Endothelial cell of umbilical vein (primary cell): ENCODE measurements around the gene RHCE. TPM values are rescaled to one million over a fixed set of nuclear protein-coding genes. Genes with fewer than 3 reads are reported as not detected.
"Not testable (repeated sequence)": the region's sequence is repeated elsewhere in the genome, so short reads cannot be mapped to it uniquely, and the experiment has no call there.

Experiments used
- Bru-seq: library from RNA; stranded (reverse); fragments of 400-500 nt; gene quantifications from one replicate; lab custom pipeline; 2021; lab: Mats Ljungman, UMichigan
- BruChase-seq, 2 experiments: library from RNA; stranded (reverse); fragments of 400-500 nt; gene quantifications; one replicate each; lab custom pipeline; 2021; lab: Mats Ljungman, UMichigan
- BruUV-seq: library from RNA; stranded (reverse); fragments of 400-500 nt; replicated peaks from 2 replicates; lab custom pipeline; 2021; lab: Mats Ljungman, UMichigan
- CTCF ChIA-PET: fragments of 300-600, 350-600 bp; sonication (Branson Sonifier 250); formaldehyde crosslinking; loops from one replicate; lab custom pipeline; 2021; ENCODE audit warnings: antibody characterized with exemption, inconsistent platforms; lab: Charles Lee
- POLR2A ChIA-PET: fragments of 300-600, 350-600 bp; sonication (Branson Sonifier 250); formaldehyde crosslinking; loops from one replicate; lab custom pipeline; 2021; ENCODE audit warnings: antibody characterized with exemption, inconsistent platforms; lab: Charles Lee
- DNase-seq: peaks from one replicate; pipeline ENCODE4 v3.0.0-alpha.2; 2011; ENCODE audit warnings: low read depth, low spot score
- FAIRE-seq: peaks from 2 replicates; lab custom pipeline; 2011; peaks lifted over from hg19 to GRCh38; lab: Jason Lieb, UNC
- H2AFZ ChIP-seq: 2 replicates; pipeline ENCODE4 v1.6.0; 2012; ENCODE audit warnings: low read depth, low read length, control low read depth, inconsistent platforms
- H3K27ac ChIP-seq: 2 replicates; pipeline ENCODE4 v1.5.1; 2011; ENCODE audit warnings: low read depth, mild to moderate bottlenecking, control low read depth, low read length, moderate library complexity; ENCODE audit not compliant: insufficient read depth
- H3K27me3 ChIP-seq, 2 experiments: 2 replicates each; pipeline versions ENCODE4 v1.6.0 to v1.6.1; 2011; ENCODE audit warnings: low read length in 2 of 2, mixed read lengths in 1 of 2; ENCODE audit not compliant: control insufficient read depth in 2 of 2, insufficient read depth in 2 of 2
- H3K36me3 ChIP-seq, 2 experiments: 2 replicates in 1 of 2; 3 replicates in 1 of 2; pipeline ENCODE4 v1.5.1; 2011; ENCODE audit warnings: low read length in 2 of 2, mild to moderate bottlenecking in 1 of 2, moderate library complexity in 1 of 2; ENCODE audit not compliant: control insufficient read depth in 2 of 2, insufficient read depth in 2 of 2; ENCODE audit errors: extremely low read depth in 1 of 2
- H3K4me1 ChIP-seq: 3 replicates; pipeline ENCODE4 v1.5.1; 2011; ENCODE audit warnings: mild to moderate bottlenecking, low read length; ENCODE audit not compliant: control insufficient read depth, insufficient read depth; ENCODE audit errors: extremely low read depth
- H3K4me2 ChIP-seq: 2 replicates; pipeline ENCODE4 v1.6.1; 2011; ENCODE audit warnings: low read length, control low read depth, mixed read lengths; ENCODE audit not compliant: insufficient read depth
- H3K4me3 ChIP-seq, 3 experiments: fragments of 200-600 bp in 1 of 3; sonication (generic), shearing (Covaris generic) in 1 of 3; replicated peaks in 1 of 3; 2 replicates each; pipeline ENCODE4 v1.5.1; 2011 to 2016; ENCODE audit warnings: control low read depth in 3 of 3, low read length in 3 of 3, mild to moderate bottlenecking in 2 of 3, inconsistent platforms in 1 of 3, low read depth in 1 of 3, moderate library complexity in 1 of 3; ENCODE audit not compliant: insufficient read depth in 1 of 3
- H3K79me2 ChIP-seq: 2 replicates; pipeline ENCODE4 v1.6.0; 2012; ENCODE audit warnings: low read length, inconsistent platforms; ENCODE audit not compliant: control insufficient read depth, insufficient read depth
- H3K9ac ChIP-seq: replicated peaks from 2 replicates; pipeline ENCODE3; 2011; ENCODE audit warnings: low read length, control low read depth; ENCODE audit not compliant: insufficient read depth; ENCODE audit errors: extremely low read depth
- H3K9me1 ChIP-seq: replicated peaks from 3 replicates; pipeline ENCODE4 v1.6.0; 2011; ENCODE audit warnings: mild to moderate bottlenecking, low read length; ENCODE audit not compliant: control insufficient read depth, insufficient read depth; ENCODE audit errors: extremely low read depth
- H3K9me3 ChIP-seq: replicated peaks from 2 replicates; pipeline ENCODE4 v1.5.1; 2012; ENCODE audit warnings: low read length, inconsistent platforms; ENCODE audit not compliant: control insufficient read depth, insufficient read depth
- H4K20me1 ChIP-seq: replicated peaks from 2 replicates; pipeline ENCODE3; 2011; ENCODE audit warnings: mild to moderate bottlenecking, low read length; ENCODE audit not compliant: control insufficient read depth, insufficient read depth; ENCODE audit errors: extremely low read depth
- FOS ChIP-seq: IDR thresholded peaks from 2 replicates; pipeline ENCODE4 v1.6.1; 2011; ENCODE audit warnings: mild to moderate bottlenecking, low read length, moderate library complexity, borderline replicate concordance; ENCODE audit not compliant: insufficient read depth
- GATA2 ChIP-seq: IDR thresholded peaks from 2 replicates; pipeline ENCODE4 v1.7.0; 2011; ENCODE audit warnings: low read depth, mild to moderate bottlenecking, moderate library complexity, mixed read lengths, low read length; ENCODE audit not compliant: insufficient read length, insufficient read depth
- JUN ChIP-seq: IDR thresholded peaks from 2 replicates; pipeline ENCODE4 v1.6.1; 2011; ENCODE audit warnings: borderline replicate concordance, low read depth; ENCODE audit not compliant: insufficient read length, insufficient read depth
- MAX ChIP-seq: IDR thresholded peaks from 2 replicates; pipeline ENCODE4 v1.6.1; 2011; ENCODE audit not compliant: insufficient read depth, insufficient read length
- dilution Hi-C: fragments of 300-500 bp; cut with MboI; formaldehyde crosslinking; loops from one replicate; pipeline ENCODE4 v1.15.0; 2019; ENCODE audit warnings: low sequenced_read_pairs; ENCODE audit not compliant: extremely low pct_ligation_motif_present
- intact Hi-C: fragments of 100-400 bp; cut with micrococcal nuclease; formaldehyde crosslinking; loops from one replicate; pipeline ENCODE4 v1.10.0; 2022
- long read RNA-seq: library from polyadenylated mRNA; stranded (forward); transcript quantifications from one replicate; pipeline ENCODE4 v2.0.0, GENCODE V29; 2021
- polyA minus RNA-seq, 3 experiments: library from RNA; depleted of rRNA, polyadenylated mRNA; stranded (reverse); fragments of >200 nt; gene quantifications; 1 replicate in 1 of 3; 2 replicates in 2 of 3; pipeline ENCODE4 v1.2.3, GENCODE V29; 2011
- polyA plus RNA-seq, 4 experiments: library from polyadenylated mRNA; depleted of rRNA in 3 of 4; stranded (reverse) in 3 of 4; unstranded in 1 of 4; fragments of >200 nt; gene quantifications; 2 replicates each; pipeline versions ENCODE4 v1.2.1 to v1.2.3, GENCODE V29; 2011 to 2012; ENCODE audit warnings: missing spikeins in 1 of 4
- total RNA-seq: library from RNA; stranded (reverse); gene quantifications from 2 replicates; pipeline ENCODE4 v1.2.3, GENCODE V29; 2021

The RHCE gene
- total RNA-seq (not detected in 2 replicates), polyA plus RNA-seq (0.07 and 0.14 TPM in 2 replicates), polyA minus RNA-seq (0.74 TPM in 1 of 2 replicates, not detected in the other), Bru-seq, nascent RNA (percentile 15 among the genes with signal in this experiment), BruChase-seq, experiment 1, labeled RNA remaining after a 6-hour chase (percentile 6 among the genes with signal in this experiment), BruChase-seq, experiment 2, labeled RNA remaining after a 2-hour chase (percentile 8 among the genes with signal in this experiment)
- 0.13 and 0.37 TPM in 2 replicates for polyA plus RNA-seq (2011; cell fraction: cytosol; rRNA removed)
- polyA plus RNA-seq (2011; cell fraction: nucleus; rRNA removed): 0.21 TPM in 1 of 2 replicates, not detected in the other
- 0.21 and 0.37 TPM in 2 replicates for polyA plus RNA-seq (2012)
- polyA minus RNA-seq (2011; cell fraction: cytosol; rRNA and poly(A)+ RNA removed): not detected
- not detected in 2 replicates for polyA minus RNA-seq (2011; cell fraction: nucleus; rRNA and poly(A)+ RNA removed)
- long read RNA-seq: 0 reads

- H3K9me3 ChIP-seq, dilution Hi-C loops, H3K4me2 ChIP-seq, CTCF ChIA-PET, BruUV-seq, intact Hi-C loops, H3K4me3 ChIP-seq, H3K36me3 ChIP-seq, H3K27ac ChIP-seq, H3K27me3 ChIP-seq, H3K4me1 ChIP-seq, H2AFZ ChIP-seq, H3K9me1 ChIP-seq, POLR2A ChIA-PET, H3K79me2 ChIP-seq, H3K9ac ChIP-seq, H4K20me1 ChIP-seq, FAIRE-seq, DNase-seq: not testable (repeated sequence)
Observed at GRCh38 chr1:25420715-25421114, at the start of gene RHCE. Gene RHCE (minus strand): TSS chr1:25420825. CDS start chr1:25420786, 39 bp downstream.

DNA sequence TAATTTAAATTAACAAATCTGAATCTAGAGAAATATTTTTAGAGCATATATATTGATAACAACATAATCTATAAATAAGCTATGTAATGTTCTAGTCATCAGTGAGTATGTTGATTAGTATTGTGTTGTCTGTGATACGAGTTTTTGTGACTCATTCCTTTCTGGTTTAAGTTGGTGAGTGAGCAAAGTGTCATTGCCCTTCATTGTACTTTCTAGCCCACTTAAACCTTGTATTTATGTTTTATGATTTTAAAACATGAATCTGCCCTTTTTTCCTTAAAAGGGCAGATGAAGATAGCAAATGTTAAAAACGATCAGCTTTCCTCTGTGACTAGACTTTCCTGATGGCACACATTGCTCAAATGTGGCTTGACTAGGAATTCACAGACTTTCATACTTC is 48.6 kb upstream of the RHCE start:
- ChIA-PET POLR2A (no interaction called here), CTCF (interaction anchor here (0.7 to 1.3 kb wide), 6 partner anchors 21 to 51 kb away, joined by 3 to 6 read pairs (median 4); no protein-coding TSS in a partner anchor)
- intact Hi-C loops: no loop called here
- peak; percentile 81 for DNase-seq
- FAIRE-seq: peak; percentile 97
- H3K9me1 ChIP-seq: no peaks in the 10 kb centered on the region
- H3K27me3 ChIP-seq: no peaks in the 10 kb centered on the region
- H3K9ac ChIP-seq: peak overlapping the region; percentile 24
- peaks cover 18% of the 10 kb centered on the region for H3K4me1 ChIP-seq
- BruUV-seq: no TSS peak
- TF ChIP-seq JUN: peak; percentile 76
- no peak for TF ChIP-seq MAX
- peak; percentile 71 for TF ChIP-seq GATA2
- peak; percentile 88 for TF ChIP-seq FOS
- H3K27ac ChIP-seq: peak overlapping the region; percentile 64
- H3K4me3 ChIP-seq: no peak overlapping the region
- no peak overlapping the region for H2AFZ ChIP-seq
- no peaks in the 10 kb centered on the region for H4K20me1 ChIP-seq
- dilution Hi-C loops: no loop called here
- H3K79me2 ChIP-seq: peaks cover 29% of the 10 kb centered on the region
- H3K36me3 ChIP-seq: no peaks in the 10 kb centered on the region
- H3K9me3 ChIP-seq: no peaks in the 10 kb centered on the region
- peak overlapping the region; percentile 5 for H3K4me2 ChIP-seq
